OCI-LY3 (cell line): Measurements from ENCODE around the gene NPR3.

Source experiments
- H2AFZ ChIP-seq: fragments of 200-600, 300-600 bp; shearing (Covaris generic); 2 replicates; pipeline ENCODE4 v1.6.0; 2014; ENCODE audit warnings: antibody characterized with exemption, low read depth, low read length
- H3K27ac ChIP-seq: fragments of 200-600, 300-600 bp; sonication (generic); 2 replicates; pipeline ENCODE4 v1.5.1; 2014; ENCODE audit warnings: mild to moderate bottlenecking, low read length, moderate library complexity, mixed read lengths
- H3K27me3 ChIP-seq: fragments of 200-600, 300-600 bp; sonication (generic); 2 replicates; pipeline ENCODE4 v1.6.1; 2014; ENCODE audit warnings: low read depth, low read length, mixed read lengths
- H3K36me3 ChIP-seq: fragments of 200-600, 300-600 bp; sonication (generic); replicated peaks from 2 replicates; pipeline ENCODE3; 2014; ENCODE audit warnings: low read depth, low read length, mixed read lengths
- H3K4me1 ChIP-seq: fragments of 300-600, 200-600 bp; sonication (generic); 2 replicates; pipeline ENCODE4 v1.6.1; 2014; ENCODE audit warnings: low read length, mixed read lengths
- H3K4me2 ChIP-seq: fragments of 200-600, 300-600 bp; sonication (generic); 2 replicates; pipeline ENCODE4 v1.6.1; 2014; ENCODE audit warnings: low read length, mixed read lengths
- H3K4me3 ChIP-seq: fragments of 300-600, 200-600 bp; sonication (generic); 2 replicates; pipeline ENCODE4 v1.5.1; 2014; ENCODE audit warnings: antibody characterized with exemption, mild to moderate bottlenecking, low read length, moderate library complexity
- H3K79me2 ChIP-seq: fragments of 300-600, 200-600 bp; shearing (Covaris generic); 2 replicates; pipeline ENCODE4 v1.6.1; 2014; ENCODE audit warnings: mild to moderate bottlenecking, low read length, mixed read lengths
- H3K9ac ChIP-seq: fragments of 300-600, 200-600 bp; shearing (Covaris generic); 2 replicates; pipeline ENCODE4 v1.6.0; 2014; ENCODE audit warnings: mild to moderate bottlenecking, low read length, moderate library complexity
- H3K9me3 ChIP-seq: fragments of 200-600, 300-600 bp; shearing (Covaris generic); 2 replicates; pipeline ENCODE4 v1.6.1; 2014; ENCODE audit warnings: low read length, mixed read lengths; ENCODE audit not compliant: insufficient read depth
- H4K20me1 ChIP-seq: fragments of 200-600, 300-600 bp; sonication (generic); 2 replicates; pipeline ENCODE4 v1.6.1; 2016; ENCODE audit warnings: low read length, mixed read lengths; ENCODE audit not compliant: insufficient read depth
- CTCF ChIP-seq: fragments of 200-600, 300-600 bp; sonication (generic); IDR thresholded peaks from 2 replicates; pipeline ENCODE4 v1.5.1; 2014; ENCODE audit warnings: antibody characterized with exemption, low read length, low read depth
- EZH2phosphoT487 ChIP-seq: fragments of 200-600 bp; shearing (Covaris generic); IDR thresholded peaks from 2 replicates; pipeline ENCODE4 v1.6.1; 2018; ENCODE audit warnings: antibody characterized with exemption, mixed run types, low read depth

The NPR3 gene

GRCh38 chr5:32745317-32745716 is 34.2 kb downstream of the NPR3 start:
- no peaks in the 10 kb centered on the region for H3K36me3 ChIP-seq
- H3K4me3 ChIP-seq = no peak overlapping the region
- H3K9me3 ChIP-seq = no peaks in the 10 kb centered on the region
- no peaks in the 10 kb centered on the region for H4K20me1 ChIP-seq
- no peaks in the 10 kb centered on the region for H3K79me2 ChIP-seq
- H3K27me3 ChIP-seq = no peaks in the 10 kb centered on the region
- H3K4me2 ChIP-seq = no peak overlapping the region
- no peak overlapping the region for H3K27ac ChIP-seq
- H3K4me1 ChIP-seq = no peaks in the 10 kb centered on the region
- no peak overlapping the region for H3K9ac ChIP-seq
- TF ChIP-seq EZH2phosphoT487 = no peak
- no peak for TF ChIP-seq CTCF
- no peak overlapping the region for H2AFZ ChIP-seq

GRCh38 chr5:32752411-32752810 is 41.3 kb downstream of the NPR3 start:
- no peak overlapping the region for H3K4me3 ChIP-seq
- no peak overlapping the region for H3K4me2 ChIP-seq
- no peak overlapping the region for H3K27ac ChIP-seq
- no peaks in the 10 kb centered on the region for H3K4me1 ChIP-seq
- no peaks in the 10 kb centered on the region for H4K20me1 ChIP-seq
- no peak overlapping the region for H3K9ac ChIP-seq
- no peak overlapping the region for H2AFZ ChIP-seq
- H3K9me3 ChIP-seq = no peaks in the 10 kb centered on the region
- no peaks in the 10 kb centered on the region for H3K36me3 ChIP-seq
- H3K27me3 ChIP-seq = no peaks in the 10 kb centered on the region
- TF ChIP-seq CTCF (no peak), EZH2phosphoT487 (no peak)
- no peaks in the 10 kb centered on the region for H3K79me2 ChIP-seq

- no peaks in the 10 kb centered on the region for H4K20me1 ChIP-seq
- TF ChIP-seq CTCF (no peak), EZH2phosphoT487 (no peak)
- H3K9me3 ChIP-seq = no peaks in the 10 kb centered on the region
- no peak overlapping the region for H2AFZ ChIP-seq
- no peak overlapping the region for H3K4me2 ChIP-seq
- H3K36me3 ChIP-seq = no peaks in the 10 kb centered on the region
- no peaks in the 10 kb centered on the region for H3K27me3 ChIP-seq
- no peaks in the 10 kb centered on the region for H3K4me1 ChIP-seq
- no peak overlapping the region for H3K9ac ChIP-seq
- no peak overlapping the region for H3K27ac ChIP-seq
- no peaks in the 10 kb centered on the region for H3K79me2 ChIP-seq
- H3K4me3 ChIP-seq = no peak overlapping the region
Observed at GRCh38 chr5:32753051-32753450, 41.9 kb downstream of the NPR3 start.

- H4K20me1 ChIP-seq = no peaks in the 10 kb centered on the region
- TF ChIP-seq EZH2phosphoT487 (no peak), CTCF (no peak)
- no peak overlapping the region for H3K4me2 ChIP-seq
- H3K4me3 ChIP-seq = no peak overlapping the region
- no peak overlapping the region for H2AFZ ChIP-seq
- no peak overlapping the region for H3K27ac ChIP-seq
- H3K27me3 ChIP-seq = no peaks in the 10 kb centered on the region
- H3K79me2 ChIP-seq = no peaks in the 10 kb centered on the region
- no peak overlapping the region for H3K9ac ChIP-seq
- no peaks in the 10 kb centered on the region for H3K4me1 ChIP-seq
- H3K9me3 ChIP-seq = no peaks in the 10 kb centered on the region
- H3K36me3 ChIP-seq = no peaks in the 10 kb centered on the region
Observed at GRCh38 chr5:32753765-32754164, 42.6 kb downstream of the NPR3 start.
